ENCODE measurements around the gene OTUB2. TPM values are rescaled to one million over a fixed set of nuclear protein-coding genes. Genes with fewer than 3 reads are reported as not detected.

Gene OTUB2
- total RNA-seq, 8 experiments from 2014 or later, result 0.81 to 5.5 (median 3.9) TPM

DNA sequence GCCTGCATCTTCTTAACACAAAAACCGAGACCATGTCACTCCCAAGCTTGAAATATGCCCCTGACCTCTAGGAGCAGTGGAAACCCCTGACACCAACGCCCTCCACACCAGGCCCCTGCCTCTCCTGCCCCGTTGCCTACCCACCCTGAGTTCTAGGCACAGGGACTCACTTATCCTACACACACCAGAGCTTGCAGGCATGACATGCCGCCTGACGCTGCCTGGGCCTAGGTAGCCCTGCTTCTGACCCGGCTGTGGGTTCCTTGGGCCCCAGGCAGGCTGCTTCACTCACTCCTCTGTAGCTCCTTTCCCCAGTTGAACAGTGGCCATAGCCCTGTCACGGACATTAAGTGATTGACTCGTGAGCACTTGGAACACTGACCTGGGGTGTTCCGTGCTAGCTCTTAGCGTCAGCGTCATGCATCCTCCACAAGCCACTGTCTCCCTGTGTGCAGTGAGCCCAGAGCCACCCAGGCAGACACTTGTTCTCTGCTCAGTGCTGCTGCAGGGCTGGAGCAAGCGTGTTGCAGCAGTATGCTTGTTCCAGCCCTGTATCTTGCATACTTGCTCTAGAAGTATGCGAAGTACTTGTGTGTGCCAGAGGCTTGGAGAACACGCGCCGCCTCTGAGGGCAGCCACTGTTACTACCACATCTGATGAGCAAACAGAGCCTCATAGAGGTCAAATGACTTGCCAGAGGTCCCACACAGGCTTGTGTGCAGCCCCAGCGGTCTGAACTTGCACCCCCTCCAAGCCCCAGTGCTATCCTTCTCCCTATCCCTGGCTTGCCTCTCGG is 15.6 kb downstream of the OTUB2 start:
- H3K27ac ChIP-seq, result no peak overlapping the region
- peaks cover 0 to 6% of the 10 kb centered on the region in 2 donors for H3K4me1 ChIP-seq (replicated peaks in 1 of 2)
- peak in 7 of 8 experiments; percentile 12 to 79 (median 38) for ATAC-seq (replicated peaks in 6 of 8)
- 30 to 100% (median 87%) methylated on average over 2 to 8 of the region's 18 CpGs; no CpG with 5 or more reads in 3 of the 10 experiments for WGBS, 10 experiments
- in situ Hi-C loops (cut with MboI; ENCODE audit: low pct_unique_long_range_greater_than_20kb in 2 of 9, low sequenced_read_pairs in 9 of 9, unreplicated experiment in 9 of 9), result no loop called here
- no peak overlapping the region for H3K4me3 ChIP-seq

DNA sequence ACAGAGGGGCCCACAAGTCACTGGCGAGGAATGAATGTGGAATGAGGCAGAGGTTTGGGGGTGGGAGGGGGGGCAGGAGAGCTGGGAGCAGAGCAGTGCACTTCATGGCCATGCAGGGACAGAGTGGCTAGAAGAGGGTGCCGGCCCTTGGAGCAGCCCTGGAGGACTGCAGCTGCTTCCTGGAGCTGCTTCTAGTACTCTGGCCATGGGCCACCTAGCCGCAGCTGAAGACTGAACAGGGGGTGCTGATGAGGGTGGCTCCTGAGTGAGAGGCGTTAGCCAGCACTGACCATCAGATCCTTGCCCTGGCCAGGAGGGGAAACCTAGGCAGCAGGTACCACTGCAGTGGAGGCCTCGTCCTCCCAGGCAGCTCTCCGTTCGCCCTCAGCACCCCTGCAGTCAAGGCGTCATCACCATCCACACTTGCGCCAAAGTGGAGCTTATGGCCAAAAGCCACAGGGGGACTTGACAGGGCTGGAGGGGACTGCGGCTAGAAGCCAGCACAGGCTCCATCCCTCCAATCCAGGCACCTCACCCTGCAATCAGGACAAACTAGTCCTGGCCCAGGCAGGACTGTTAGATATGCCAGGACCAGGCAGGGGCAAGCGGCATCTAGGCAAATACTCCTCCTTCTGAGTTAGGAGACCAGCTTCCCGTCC is 16.4 kb downstream of the OTUB2 start:
- H3K4me3 ChIP-seq, result no peak overlapping the region
- in situ Hi-C loops (cut with MboI; ENCODE audit: low pct_unique_long_range_greater_than_20kb in 2 of 9, low sequenced_read_pairs in 9 of 9, unreplicated experiment in 9 of 9), result no loop called here
- no peak overlapping the region for H3K27ac ChIP-seq
- WGBS, 10 experiments, result 0 to 100% (median 80%) methylated on average over 1 to 3 of the region's 12 CpGs; no CpG with 5 or more reads in 5 of the 10 experiments
- peak in 1 of 8 experiments; percentile 4 for ATAC-seq (replicated peaks in 6 of 8)
- peaks cover 0 to 6% of the 10 kb centered on the region in 2 donors for H3K4me1 ChIP-seq (replicated peaks in 1 of 2)

DNA sequence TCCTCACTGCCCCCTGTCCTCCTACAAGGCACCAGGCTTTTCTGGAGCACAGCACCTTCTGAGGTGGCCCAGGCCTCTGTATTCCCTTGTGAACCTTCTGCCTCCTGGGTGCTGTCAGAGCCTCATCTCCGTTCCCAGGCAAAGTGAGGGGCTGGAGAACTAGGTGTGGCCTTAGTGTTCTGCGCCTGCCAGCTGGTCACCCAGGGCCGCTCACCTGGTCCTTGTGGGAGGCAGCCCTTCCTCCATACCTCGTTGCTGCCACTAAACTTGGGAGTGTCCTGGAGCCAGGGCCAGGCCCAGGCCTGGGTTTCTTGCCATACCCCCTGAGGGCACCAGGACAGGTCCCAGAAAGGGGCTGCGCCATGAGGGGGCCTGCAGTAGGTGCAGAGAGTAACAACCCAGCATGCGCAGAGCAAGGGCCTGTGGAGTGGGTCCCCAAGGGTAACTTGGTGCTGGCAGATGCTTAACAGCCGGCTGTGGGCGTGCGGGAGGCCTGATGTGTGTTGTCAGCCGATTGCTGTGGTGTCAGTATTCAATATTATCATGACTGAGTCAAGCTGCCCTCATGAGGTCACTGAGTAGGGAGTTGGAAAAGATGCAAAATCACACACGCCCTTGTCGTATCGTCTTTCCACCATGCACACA is 17.1 kb downstream of the OTUB2 start:
- in situ Hi-C loops (cut with MboI; ENCODE audit: low pct_unique_long_range_greater_than_20kb in 2 of 9, low sequenced_read_pairs in 9 of 9, unreplicated experiment in 9 of 9), result no loop called here
- peak in 4 of 8 experiments; percentile 14 to 88 (median 60) for ATAC-seq (replicated peaks in 6 of 8)
- WGBS, 10 experiments, result 60 to 100% (median 91%) methylated on average over 1 to 6 of the region's 13 CpGs; no CpG with 5 or more reads in 4 of the 10 experiments

DNA sequence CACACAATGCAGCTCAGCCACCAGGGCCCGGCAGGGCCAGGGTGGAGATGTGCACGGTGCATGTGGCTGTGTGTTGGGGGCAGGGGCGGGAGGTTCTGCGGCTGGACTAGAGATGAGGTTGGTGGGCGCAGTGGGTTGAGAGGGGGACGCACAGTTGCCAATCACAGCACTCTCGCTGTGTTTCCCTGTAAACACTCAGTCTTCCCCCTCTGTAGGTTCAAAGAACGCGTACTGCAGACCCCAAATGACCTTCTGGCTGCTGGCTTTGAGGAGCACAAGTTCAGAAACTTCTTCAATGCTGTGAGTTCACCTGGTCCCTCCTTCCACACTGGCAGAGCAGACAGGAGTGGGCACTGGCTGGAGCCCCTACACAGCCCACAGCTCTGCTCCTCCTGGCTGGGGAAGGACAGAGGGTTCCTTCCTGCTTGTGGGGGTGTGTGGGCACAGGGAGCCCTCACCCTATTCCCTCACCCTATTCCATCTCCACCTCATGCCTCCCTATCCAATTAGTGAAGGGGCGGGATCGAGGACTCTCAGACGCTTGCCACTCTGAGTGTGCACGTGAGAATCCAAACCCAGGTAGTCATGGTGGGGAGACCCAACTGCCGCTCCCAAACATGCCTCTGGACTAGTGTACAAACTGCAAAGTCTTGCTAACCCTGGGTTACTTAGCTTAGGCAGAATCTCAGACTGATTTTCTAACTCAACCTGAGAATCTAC is 17.8 kb downstream of the OTUB2 start:
- in situ Hi-C loops (cut with MboI; ENCODE audit: low pct_unique_long_range_greater_than_20kb in 2 of 9, low sequenced_read_pairs in 9 of 9, unreplicated experiment in 9 of 9), result no loop called here
- ATAC-seq (replicated peaks in 6 of 8), result peak in 2 of 8 experiments; percentile 1 to 15
- Histone ChIP-seq H3K4me3 (no peak overlapping the region), H3K27ac (no peak overlapping the region), H3K4me1 (replicated peaks in 1 of 2) (peaks cover 6 to 16% of the 10 kb centered on the region in 2 donors)
- WGBS, 10 experiments, result 78 to 100% (median 93%) methylated on average over 1 to 6 of the region's 14 CpGs; no CpG with 5 or more reads in 5 of the 10 experiments

More for the DNA sequence above, 17.1 kb downstream of the OTUB2 start:
- Histone ChIP-seq H3K4me3 (no peak overlapping the region), H3K4me1 (replicated peaks in 1 of 2) (peaks cover under 1 to 12% of the 10 kb centered on the region in 2 donors), H3K27ac (no peak overlapping the region)

DNA sequence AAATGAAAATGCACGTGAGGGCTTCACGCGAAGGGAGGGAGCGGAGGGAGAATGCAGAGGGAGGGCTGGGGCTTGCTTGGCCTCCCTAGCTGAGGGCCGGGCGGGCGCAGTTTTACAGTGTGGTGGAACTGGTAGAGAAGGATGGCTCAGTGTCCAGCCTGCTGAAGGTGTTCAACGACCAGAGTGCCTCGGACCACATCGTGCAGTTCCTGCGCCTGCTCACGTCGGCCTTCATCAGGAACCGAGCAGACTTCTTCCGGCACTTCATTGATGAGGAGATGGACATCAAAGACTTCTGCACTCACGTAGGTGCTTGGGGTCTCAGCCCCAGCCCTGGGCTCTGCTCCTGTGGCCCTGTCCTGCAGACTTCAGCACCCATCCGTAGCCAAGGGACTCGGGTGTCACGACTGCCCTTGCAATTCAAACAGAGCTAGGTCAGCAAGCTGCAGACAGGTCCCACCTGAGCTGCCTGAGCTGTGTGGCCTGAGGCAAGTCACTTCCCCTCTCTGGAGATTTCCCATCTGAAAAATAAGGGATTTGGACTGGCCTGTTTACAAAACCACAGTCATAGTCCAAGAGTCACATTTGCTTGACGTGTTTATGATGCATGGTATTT is 18.4 kb downstream of the OTUB2 start:
- 60 to 100% (median 95%) methylated on average over 1 to 10 of the region's 20 CpGs; no CpG with 5 or more reads in 1 of the 10 experiments for WGBS, 10 experiments

DNA sequence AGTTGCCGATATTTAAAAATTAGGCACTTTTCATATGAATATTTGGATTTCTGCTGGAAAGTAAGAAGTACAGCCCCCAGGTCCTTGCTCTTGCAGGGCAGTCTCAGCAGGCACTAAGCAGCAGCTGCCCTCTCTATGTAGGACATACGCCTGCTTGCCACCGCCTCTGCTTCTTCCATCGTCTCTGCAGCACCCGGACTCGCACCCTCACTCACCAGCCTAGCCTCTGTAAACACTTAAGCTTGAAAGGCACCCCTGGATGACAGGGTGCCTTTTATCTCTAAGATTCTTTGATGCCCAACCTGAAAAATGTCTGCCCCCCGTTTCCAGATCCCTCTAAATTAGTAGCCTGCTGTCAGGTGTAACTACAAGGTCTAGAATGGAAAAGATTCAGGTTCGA is 19.0 kb downstream of the OTUB2 start:
- Histone ChIP-seq H3K4me1 (replicated peaks in 1 of 2) (peaks cover 14 to 22% of the 10 kb centered on the region in 2 donors), H3K27ac (no peak overlapping the region), H3K4me3 (no peak overlapping the region)
- in situ Hi-C loops (cut with MboI; ENCODE audit: low pct_unique_long_range_greater_than_20kb in 2 of 9, low sequenced_read_pairs in 9 of 9, unreplicated experiment in 9 of 9), result no loop called here
- 20 to 100% (median 95%) methylated on average over 1 to 7 of the region's 8 CpGs; no CpG with 5 or more reads in 2 of the 10 experiments for WGBS, 10 experiments
- no peak for ATAC-seq (replicated peaks in 6 of 8)

More for the DNA sequence above, 18.4 kb downstream of the OTUB2 start:
- in situ Hi-C loops (cut with MboI; ENCODE audit: low pct_unique_long_range_greater_than_20kb in 2 of 9, low sequenced_read_pairs in 9 of 9, unreplicated experiment in 9 of 9), result no loop called here
- ATAC-seq (replicated peaks in 6 of 8), result no peak
- H3K4me1 ChIP-seq (replicated peaks in 1 of 2), result peaks cover 12 to 22% of the 10 kb centered on the region in 2 donors
- H3K27ac ChIP-seq, result no peak overlapping the region
- no peak overlapping the region for H3K4me3 ChIP-seq

DNA sequence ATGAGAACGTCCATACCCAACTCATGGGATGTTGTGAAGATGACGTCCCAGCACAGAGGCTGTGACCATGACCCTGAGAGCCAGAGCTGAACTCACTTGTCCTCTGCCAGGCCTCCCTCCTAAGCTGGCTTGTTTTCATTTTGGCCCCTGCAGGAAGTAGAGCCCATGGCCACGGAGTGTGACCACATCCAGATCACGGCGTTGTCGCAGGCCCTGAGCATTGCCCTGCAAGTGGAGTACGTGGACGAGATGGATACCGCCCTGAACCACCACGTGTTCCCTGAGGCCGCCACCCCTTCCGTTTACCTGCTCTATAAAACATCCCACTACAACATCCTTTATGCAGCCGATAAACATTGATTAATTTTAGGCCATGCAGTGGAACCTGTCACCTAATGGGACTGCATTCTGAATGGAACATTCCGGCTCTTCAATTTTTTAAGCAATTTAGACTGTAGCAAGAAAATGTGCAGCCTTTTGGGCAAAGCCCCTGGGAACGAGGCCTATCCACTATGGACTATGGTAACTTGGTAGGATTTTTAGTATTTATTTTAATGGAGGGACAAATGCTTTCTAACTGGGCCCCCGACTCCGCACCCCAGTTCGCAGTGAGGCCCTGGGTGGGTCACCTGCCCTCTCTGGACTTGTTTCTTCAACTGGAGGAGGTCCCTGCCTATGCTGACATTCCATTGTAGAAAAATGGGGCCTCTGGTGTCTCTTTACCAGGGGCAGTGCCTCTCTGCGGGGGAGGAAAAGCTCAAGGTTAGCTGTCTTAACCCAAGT is 19.6 kb downstream of the OTUB2 start:
- in situ Hi-C loops (cut with MboI; ENCODE audit: low pct_unique_long_range_greater_than_20kb in 2 of 9, low sequenced_read_pairs in 9 of 9, unreplicated experiment in 9 of 9), result no loop called here
- H3K4me1 ChIP-seq (replicated peaks in 1 of 2), result peaks cover 14 to 22% of the 10 kb centered on the region in 2 donors
- WGBS, 10 experiments, result 83 to 100% (median 90%) methylated on average over 2 to 16 of the region's 19 CpGs; no CpG with 5 or more reads in 4 of the 10 experiments
- no peak for ATAC-seq (replicated peaks in 6 of 8)
- H3K4me3 ChIP-seq, result no peak overlapping the region
- H3K27ac ChIP-seq, result no peak overlapping the region

DNA sequence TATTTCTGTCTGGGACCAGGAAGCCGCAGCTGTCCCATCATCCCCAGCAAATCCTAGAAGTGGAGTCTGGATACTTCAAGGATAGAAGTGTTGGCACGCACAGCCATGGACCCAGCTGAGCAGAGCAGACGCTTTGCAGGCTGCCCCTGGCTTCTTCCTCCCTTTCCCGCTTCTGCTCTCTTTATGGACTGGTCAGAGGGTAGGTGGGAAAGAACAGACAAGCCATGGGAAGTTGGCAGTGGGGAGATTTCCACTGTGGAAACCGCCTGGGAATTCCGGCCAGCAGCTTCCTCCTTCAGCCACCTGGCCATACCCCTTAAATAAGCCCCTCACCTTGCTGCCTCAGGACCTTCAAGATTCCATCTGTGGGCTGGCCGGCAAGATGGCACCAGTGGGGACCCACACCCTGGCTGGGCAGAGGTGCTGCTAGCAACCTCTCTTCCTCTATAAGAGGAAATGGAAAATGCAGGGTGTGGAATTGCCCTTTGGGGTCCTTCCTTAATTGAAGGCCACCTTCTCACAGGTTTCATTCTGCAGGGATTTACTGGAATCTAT is 20.6 kb downstream of the OTUB2 start:
- WGBS, 10 experiments, result 40 to 90% (median 70%) methylated on average over 1 to 4 of the region's 7 CpGs; no CpG with 5 or more reads in 3 of the 10 experiments
- ATAC-seq (replicated peaks in 6 of 8), result no peak
- in situ Hi-C loops (cut with MboI; ENCODE audit: low pct_unique_long_range_greater_than_20kb in 2 of 9, low sequenced_read_pairs in 9 of 9, unreplicated experiment in 9 of 9), result no loop called here
- peaks cover 14 to 32% of the 10 kb centered on the region in 2 donors for H3K4me1 ChIP-seq (replicated peaks in 1 of 2)
- H3K27ac ChIP-seq, result no peak overlapping the region
- no peak overlapping the region for H3K4me3 ChIP-seq

DNA sequence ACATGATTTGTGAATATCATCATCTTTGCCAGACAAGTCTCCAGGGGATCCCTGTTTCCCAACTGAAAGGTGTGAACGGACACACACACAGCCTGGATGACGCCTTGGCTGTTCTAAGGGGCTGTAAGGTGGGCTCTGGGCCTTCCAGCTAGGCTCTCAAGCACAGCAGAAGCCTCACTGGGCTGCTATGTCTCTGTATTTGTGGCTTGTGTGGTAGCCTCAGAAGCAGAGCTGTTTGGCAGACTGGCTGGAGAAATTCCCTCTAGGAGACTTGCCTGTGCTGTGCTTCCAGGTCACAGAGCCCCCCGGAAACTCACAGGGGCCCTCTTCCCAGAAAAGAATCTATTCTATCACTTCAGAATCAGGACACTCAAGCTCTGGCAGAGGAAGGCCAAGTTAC is 21.4 kb downstream of the OTUB2 start:
- 80 to 100% (median 100%) methylated on average over 1 of the region's 3 CpGs; no CpG with 5 or more reads in 5 of the 10 experiments for WGBS, 10 experiments
- in situ Hi-C loops (cut with MboI; ENCODE audit: low pct_unique_long_range_greater_than_20kb in 2 of 9, low sequenced_read_pairs in 9 of 9, unreplicated experiment in 9 of 9), result no loop called here
- Histone ChIP-seq H3K27ac (peak overlapping the region in 1 of 2 donors; percentile 32), H3K4me3 (no peak overlapping the region), H3K4me1 (replicated peaks in 1 of 2) (peaks cover 14 to 34% of the 10 kb centered on the region in 2 donors)
- no peak for ATAC-seq (replicated peaks in 6 of 8)

DNA sequence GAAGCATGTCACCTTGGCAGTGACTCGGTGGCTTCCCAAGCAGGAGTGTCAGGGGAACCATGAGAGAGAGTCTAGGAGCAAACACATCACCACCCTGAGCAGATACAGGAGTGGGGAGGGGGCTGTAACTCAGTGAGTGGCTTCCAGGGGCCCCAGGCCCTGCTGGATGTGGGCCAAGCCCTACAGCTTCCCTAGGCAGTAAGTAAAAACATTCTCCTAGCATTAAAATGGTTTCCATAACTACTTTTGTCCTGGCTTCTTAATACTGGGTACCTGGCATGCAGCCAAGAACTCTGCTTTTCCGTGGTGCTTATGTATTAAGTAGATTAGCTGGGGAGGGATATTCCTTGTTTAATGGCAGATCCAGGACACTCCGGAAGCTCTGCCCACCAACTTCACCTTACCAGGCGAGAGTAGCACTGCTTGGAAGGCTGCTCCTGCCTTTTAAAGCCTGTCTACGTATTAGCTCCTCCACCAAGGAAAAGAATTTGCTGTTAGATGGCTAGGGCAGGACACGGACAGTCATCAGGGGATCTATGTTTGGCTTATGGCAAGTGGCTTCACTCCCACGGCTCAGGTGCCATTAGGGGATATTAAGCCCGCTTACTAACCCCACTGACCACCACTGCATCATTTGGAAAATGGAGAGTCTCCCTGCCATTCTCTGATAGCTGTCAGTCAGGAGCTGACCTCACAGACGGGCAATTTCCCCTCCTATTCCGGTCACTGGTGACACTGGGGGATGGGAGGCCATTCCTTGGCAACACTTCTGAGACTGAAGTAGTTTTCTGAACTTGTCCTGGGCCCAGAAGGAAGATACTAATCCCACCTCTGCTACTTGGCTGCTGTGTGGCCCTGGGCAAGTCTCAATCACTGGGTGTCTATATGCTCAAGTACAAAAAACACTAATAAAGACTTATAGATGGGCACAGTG is 22.8 kb downstream of the OTUB2 start:
- Histone ChIP-seq H3K4me1 (replicated peaks in 1 of 2) (peaks cover 14 to 34% of the 10 kb centered on the region in 2 donors), H3K4me3 (no peak overlapping the region), H3K27ac (peak overlapping the region; percentile 15 to 25)
- in situ Hi-C loops (cut with MboI; ENCODE audit: low pct_unique_long_range_greater_than_20kb in 2 of 9, low sequenced_read_pairs in 9 of 9, unreplicated experiment in 9 of 9), result no loop called here
- ATAC-seq (replicated peaks in 6 of 8), result peak in 5 of 8 experiments; percentile 79 to 86 (median 84)
- WGBS, 10 experiments, result 40 to 86% (median 75%) methylated on average over 1 to 7 of the region's 10 CpGs; no CpG with 5 or more reads in 3 of the 10 experiments

All from motor neuron (in vitro differentiated cells).